Kidney epithelial cell (primary cell): ENCODE data around the gene ATP5PB. TPM values are rescaled to one million over a fixed set of nuclear protein-coding genes. Genes with fewer than 3 reads are reported as not detected.

ENCODE experiments used
- DNase-seq: peaks from one replicate; pipeline ENCODE4 v3.0.0-alpha.2; 2010; ENCODE audit warnings: low read depth
- H3K27me3 ChIP-seq: 2 replicates; pipeline ENCODE4 v1.6.0; 2011; ENCODE audit warnings: low read length; ENCODE audit not compliant: control insufficient read depth, insufficient read depth
- H3K36me3 ChIP-seq: 2 replicates; pipeline ENCODE4 v1.5.1; 2011; ENCODE audit warnings: low read length; ENCODE audit not compliant: control insufficient read depth, insufficient read depth
- H3K4me3 ChIP-seq: 2 replicates; pipeline ENCODE4 v1.5.1; 2011; ENCODE audit warnings: low read depth, mild to moderate bottlenecking, control low read depth, low read length
- total RNA-seq: library from RNA; depleted of rRNA; stranded (reverse); fragments of >200 nt; gene quantifications from 2 replicates; pipeline ENCODE4 v1.2.3, GENCODE V29; 2015
- TF ChIP-seq, protein P1 (sequence below): IDR thresholded peaks from 2 replicates; pipeline ENCODE4 v1.5.1; 2011; ENCODE audit warnings: mild to moderate bottlenecking, moderate library complexity, low read length, control low read depth, inconsistent platforms; ENCODE audit not compliant: insufficient read depth, poor library complexity, severe bottlenecking

Gene ATP5PB
- total RNA-seq, 1 donor from 2014 or later = 224 TPM

DNA sequence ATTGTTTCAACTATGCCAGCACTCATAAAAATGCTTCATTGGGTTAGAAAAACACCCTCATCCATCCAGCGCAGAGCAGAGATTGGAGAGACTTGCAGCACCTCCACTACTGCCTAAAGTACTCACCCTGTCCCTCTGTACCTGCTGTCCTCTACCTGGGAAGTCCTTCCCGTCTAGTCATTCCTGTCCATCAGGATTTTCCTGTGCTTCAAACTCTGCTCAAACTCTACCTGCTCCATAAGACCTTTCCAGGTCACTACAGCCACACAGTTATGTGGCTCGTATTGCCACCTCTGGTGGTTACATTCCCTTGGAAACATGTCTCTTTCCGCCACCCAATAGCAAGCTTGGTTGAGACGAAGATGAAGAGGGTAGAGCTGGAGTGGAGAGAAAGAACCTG is 28.9 kb upstream of the ATP5PB start:
- TF ChIP-seq, protein P1, sequence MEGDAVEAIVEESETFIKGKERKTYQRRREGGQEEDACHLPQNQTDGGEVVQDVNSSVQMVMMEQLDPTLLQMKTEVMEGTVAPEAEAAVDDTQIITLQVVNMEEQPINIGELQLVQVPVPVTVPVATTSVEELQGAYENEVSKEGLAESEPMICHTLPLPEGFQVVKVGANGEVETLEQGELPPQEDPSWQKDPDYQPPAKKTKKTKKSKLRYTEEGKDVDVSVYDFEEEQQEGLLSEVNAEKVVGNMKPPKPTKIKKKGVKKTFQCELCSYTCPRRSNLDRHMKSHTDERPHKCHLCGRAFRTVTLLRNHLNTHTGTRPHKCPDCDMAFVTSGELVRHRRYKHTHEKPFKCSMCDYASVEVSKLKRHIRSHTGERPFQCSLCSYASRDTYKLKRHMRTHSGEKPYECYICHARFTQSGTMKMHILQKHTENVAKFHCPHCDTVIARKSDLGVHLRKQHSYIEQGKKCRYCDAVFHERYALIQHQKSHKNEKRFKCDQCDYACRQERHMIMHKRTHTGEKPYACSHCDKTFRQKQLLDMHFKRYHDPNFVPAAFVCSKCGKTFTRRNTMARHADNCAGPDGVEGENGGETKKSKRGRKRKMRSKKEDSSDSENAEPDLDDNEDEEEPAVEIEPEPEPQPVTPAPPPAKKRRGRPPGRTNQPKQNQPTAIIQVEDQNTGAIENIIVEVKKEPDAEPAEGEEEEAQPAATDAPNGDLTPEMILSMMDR = no peak
- Histone ChIP-seq H3K27me3 (no peaks in the 10 kb centered on the region), H3K4me3 (no peak overlapping the region), H3K36me3 (no peaks in the 10 kb centered on the region)
- no peak for DNase-seq

- Histone ChIP-seq H3K4me3 (no peak overlapping the region), H3K27me3 (no peaks in the 10 kb centered on the region), H3K36me3 (no peaks in the 10 kb centered on the region)
- TF ChIP-seq, protein P1 = no peak
- peak; percentile 62 for DNase-seq
Measured at GRCh38 chr1:111422546-111423391, 26.5 kb upstream of the ATP5PB start.

DNA sequence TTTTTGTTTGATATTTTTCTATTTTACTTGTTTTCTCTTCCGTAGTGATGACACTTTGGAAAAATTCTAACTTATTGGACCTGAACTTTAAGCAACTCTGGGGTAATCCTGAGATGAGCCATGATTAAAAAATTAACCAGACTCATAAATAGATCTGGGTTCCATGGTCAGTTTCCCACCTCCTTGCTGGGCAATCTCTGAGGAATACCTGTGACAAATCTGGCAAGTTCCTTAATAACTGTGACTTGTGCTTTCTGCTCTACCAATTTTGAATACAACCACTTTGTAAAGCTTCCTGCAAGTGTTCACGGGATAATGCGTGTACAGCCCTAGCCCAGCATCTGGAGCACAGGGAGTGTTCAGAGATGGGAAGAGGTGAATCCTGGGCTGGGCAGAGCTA is 25.0 kb upstream of the ATP5PB start:
- no peak overlapping the region for H3K4me3 ChIP-seq
- no peaks in the 10 kb centered on the region for H3K36me3 ChIP-seq
- no peak for DNase-seq
- no peaks in the 10 kb centered on the region for H3K27me3 ChIP-seq
- TF ChIP-seq, protein P1 = no peak

DNA sequence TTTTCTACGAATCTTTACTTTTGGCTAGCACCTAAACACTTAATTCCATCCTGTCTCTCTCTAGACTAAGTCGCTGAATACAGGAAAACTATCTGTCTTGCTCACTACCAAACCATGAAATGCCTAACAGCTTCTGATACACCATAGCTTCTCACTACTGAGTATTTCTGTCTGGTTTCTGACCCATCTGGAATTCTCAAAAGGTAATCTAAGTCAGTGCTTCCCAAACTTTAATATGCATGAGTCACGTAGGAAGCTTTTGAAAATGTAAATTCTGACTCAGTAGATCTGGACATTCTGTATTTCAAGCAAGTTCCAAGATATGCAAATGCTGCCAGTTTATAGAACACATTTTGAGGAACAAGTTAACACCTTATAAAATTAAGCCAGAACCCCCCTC is 12.5 kb upstream of the ATP5PB start:
- TF ChIP-seq, protein P1 = no peak
- no peak for DNase-seq
- no peaks in the 10 kb centered on the region for H3K36me3 ChIP-seq
- no peaks in the 10 kb centered on the region for H3K27me3 ChIP-seq
- no peak overlapping the region for H3K4me3 ChIP-seq

DNA sequence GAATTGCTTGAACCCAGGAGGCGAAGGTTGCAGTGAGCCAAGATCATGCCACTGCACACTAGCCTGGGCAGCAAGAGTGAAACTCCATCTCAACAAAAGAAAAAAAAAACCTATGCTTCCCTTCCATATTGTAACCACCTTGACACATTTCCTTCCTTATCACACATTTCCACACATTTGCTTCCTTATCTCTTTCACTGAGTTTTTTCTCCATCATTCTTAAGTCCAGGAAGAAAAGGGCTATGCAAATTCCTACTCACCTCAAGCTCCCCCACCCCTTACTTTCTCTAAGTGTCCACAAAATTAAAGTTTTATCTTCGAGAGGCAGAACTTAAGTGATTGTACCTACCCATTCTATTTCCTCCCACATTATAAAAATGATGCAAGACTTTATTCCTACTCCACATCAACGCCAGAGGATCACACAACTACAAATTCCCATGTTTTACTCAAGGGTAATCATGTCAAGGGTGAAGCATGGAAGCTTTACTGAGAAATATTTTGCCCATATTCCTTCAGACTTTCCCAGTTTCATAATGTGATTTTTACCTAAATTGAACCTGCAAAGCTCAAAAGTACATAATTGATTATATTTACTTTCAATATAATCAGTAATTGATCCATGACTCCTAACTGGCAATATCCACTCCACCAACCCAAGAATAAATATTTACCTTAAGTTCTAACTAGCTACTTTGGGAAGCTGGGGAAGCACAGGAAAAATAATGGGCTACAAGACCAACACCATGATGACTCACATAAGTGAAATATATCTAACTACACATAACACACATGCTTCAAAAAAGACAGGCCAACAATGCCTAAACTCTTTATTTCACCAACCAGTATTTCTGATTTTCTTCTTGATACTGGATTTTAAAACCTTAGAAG is 9.6 kb upstream of the ATP5PB start:
- Histone ChIP-seq H3K27me3 (no peaks in the 10 kb centered on the region), H3K36me3 (peaks cover 2% of the 10 kb centered on the region), H3K4me3 (no peak overlapping the region)
- no peak for DNase-seq
- TF ChIP-seq, protein P1 = no peak
